ENCODE measurements around the gene C7orf25. TPM values are rescaled to one million over a fixed set of nuclear protein-coding genes. Genes with fewer than 3 reads are reported as not detected.

The C7orf25 gene
- total RNA-seq, 6 donors from 2014 or later, result 8.7 to 31.4 (median 10.4) TPM

GRCh38 chr7:42956062-42956461 is 44.2 kb upstream of the C7orf25 start:
- Histone ChIP-seq H3K4me3 (no peak overlapping the region), H3K27me3 (no peaks in the 10 kb centered on the region), H3K9me3 (peaks cover 0 to 7% (median 6%) of the 10 kb centered on the region in 4 donors), H3K27ac (no peak overlapping the region), H3K4me1 (no peaks in the 10 kb centered on the region), H3K36me3 (no peaks in the 10 kb centered on the region)
- TF ChIP-seq, protein P1, sequence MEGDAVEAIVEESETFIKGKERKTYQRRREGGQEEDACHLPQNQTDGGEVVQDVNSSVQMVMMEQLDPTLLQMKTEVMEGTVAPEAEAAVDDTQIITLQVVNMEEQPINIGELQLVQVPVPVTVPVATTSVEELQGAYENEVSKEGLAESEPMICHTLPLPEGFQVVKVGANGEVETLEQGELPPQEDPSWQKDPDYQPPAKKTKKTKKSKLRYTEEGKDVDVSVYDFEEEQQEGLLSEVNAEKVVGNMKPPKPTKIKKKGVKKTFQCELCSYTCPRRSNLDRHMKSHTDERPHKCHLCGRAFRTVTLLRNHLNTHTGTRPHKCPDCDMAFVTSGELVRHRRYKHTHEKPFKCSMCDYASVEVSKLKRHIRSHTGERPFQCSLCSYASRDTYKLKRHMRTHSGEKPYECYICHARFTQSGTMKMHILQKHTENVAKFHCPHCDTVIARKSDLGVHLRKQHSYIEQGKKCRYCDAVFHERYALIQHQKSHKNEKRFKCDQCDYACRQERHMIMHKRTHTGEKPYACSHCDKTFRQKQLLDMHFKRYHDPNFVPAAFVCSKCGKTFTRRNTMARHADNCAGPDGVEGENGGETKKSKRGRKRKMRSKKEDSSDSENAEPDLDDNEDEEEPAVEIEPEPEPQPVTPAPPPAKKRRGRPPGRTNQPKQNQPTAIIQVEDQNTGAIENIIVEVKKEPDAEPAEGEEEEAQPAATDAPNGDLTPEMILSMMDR (IDR thresholded peaks at IDR 0.05), result no peak
- TF ChIP-seq EP300 (IDR thresholded peaks at IDR 0.05) (no peak), POLR2AphosphoS5 (IDR thresholded peaks at IDR 0.05) (no peak), POLR2A (IDR thresholded peaks at IDR 0.05) (no peak)
- ATAC-seq (ENCODE audit: low FRiP score in 2 of 2) (no peak), DNase-seq (no peak)

- H3K36me3 ChIP-seq, result no peaks in the 10 kb centered on the region
- H3K4me3 ChIP-seq, result no peak overlapping the region
- WGBS, 2 donors, result 70 to 85% methylated on average over 4 of the region's 4 CpGs
- TF ChIP-seq, protein P1 (IDR thresholded peaks at IDR 0.05), result no peak
- TF ChIP-seq EP300 (IDR thresholded peaks at IDR 0.05) (no peak), POLR2AphosphoS5 (IDR thresholded peaks at IDR 0.05) (no peak), POLR2A (IDR thresholded peaks at IDR 0.05) (no peak)
- H3K27ac ChIP-seq, result no peak overlapping the region
- DNase-seq (no peak), ATAC-seq (ENCODE audit: low FRiP score in 2 of 2) (peak in 1 of 2 donors; percentile 36)
- H3K9me3 ChIP-seq, result peaks cover 0 to 7% (median 6%) of the 10 kb centered on the region in 4 donors
- no peaks in the 10 kb centered on the region for H3K4me1 ChIP-seq
- H3K27me3 ChIP-seq, result no peaks in the 10 kb centered on the region
Measured at GRCh38 chr7:42953994-42954393, 42.1 kb upstream of the C7orf25 start.

- 74 to 86% methylated on average over 4 of the region's 4 CpGs for WGBS, 2 donors
- Histone ChIP-seq H3K27me3 (no peaks in the 10 kb centered on the region), H3K9me3 (peaks cover 0 to 7% (median 6%) of the 10 kb centered on the region in 4 donors), H3K27ac (no peak overlapping the region), H3K4me3 (no peak overlapping the region), H3K36me3 (no peaks in the 10 kb centered on the region), H3K4me1 (no peaks in the 10 kb centered on the region)
- no peak for DNase-seq
- no peak for ATAC-seq (ENCODE audit: low FRiP score in 2 of 2)
- TF ChIP-seq, protein P1 (IDR thresholded peaks at IDR 0.05), result no peak
- TF ChIP-seq POLR2AphosphoS5 (IDR thresholded peaks at IDR 0.05), result no peak
- TF ChIP-seq POLR2A (IDR thresholded peaks at IDR 0.05), result no peak
Measured at GRCh38 chr7:42952328-42952727, 40.5 kb upstream of the C7orf25 start.

- TF ChIP-seq POLR2AphosphoS5 (IDR thresholded peaks at IDR 0.05), result no peak
- no peak for TF ChIP-seq POLR2A (IDR thresholded peaks at IDR 0.05)
- no peak for TF ChIP-seq EP300 (IDR thresholded peaks at IDR 0.05)
- TF ChIP-seq, protein P1 (IDR thresholded peaks at IDR 0.05), result no peak
- H3K9me3 ChIP-seq, result no peaks in the 10 kb centered on the region
- no peaks in the 10 kb centered on the region for H3K27me3 ChIP-seq
- no peak for ATAC-seq (ENCODE audit: low FRiP score in 2 of 2)
- no peaks in the 10 kb centered on the region for H3K36me3 ChIP-seq
- no peak for DNase-seq
- no peak overlapping the region for H3K27ac ChIP-seq
- H3K4me3 ChIP-seq, result no peak overlapping the region
- no peaks in the 10 kb centered on the region for H3K4me1 ChIP-seq
- WGBS, 2 donors, result 60 to 76% methylated on average over 3 of the region's 3 CpGs
Measured at GRCh38 chr7:42950417-42950816, 38.5 kb upstream of the C7orf25 start.

GRCh38 chr7:42947521-42947920 is 35.7 kb upstream of the C7orf25 start:
- Histone ChIP-seq H3K27ac (no peak overlapping the region), H3K4me1 (no peaks in the 10 kb centered on the region), H3K36me3 (no peaks in the 10 kb centered on the region), H3K4me3 (no peak overlapping the region), H3K27me3 (no peaks in the 10 kb centered on the region), H3K9me3 (no peaks in the 10 kb centered on the region)
- TF ChIP-seq, protein P1 (IDR thresholded peaks at IDR 0.05), result no peak
- no peak for TF ChIP-seq EP300 (IDR thresholded peaks at IDR 0.05)
- ATAC-seq (ENCODE audit: low FRiP score in 2 of 2) (no peak), DNase-seq (no peak)
- 76 to 79% methylated on average over 2 of the region's 2 CpGs for WGBS, 2 donors
